SH-SY5Y (cell line): ENCODE results near the gene C8A.

Experiments used
- GATA2 ChIP-seq: IDR thresholded peaks from 2 replicates; pipeline ENCODE4 v1.6.1; 2011; ENCODE audit warnings: mild to moderate bottlenecking, low read depth, low read length
- GATA3 ChIP-seq: IDR thresholded peaks from 2 replicates; pipeline ENCODE4 v1.6.1; 2011; ENCODE audit warnings: low read depth, mild to moderate bottlenecking, low read length, moderate library complexity

- TF ChIP-seq GATA2 = no peak
- TF ChIP-seq GATA3 = no peak
Measured at GRCh38 chr1:56850922-56851321, 3.7 kb upstream of the C8A start.
